Measurements from ENCODE around the gene SYNGR1. TPM values are rescaled to one million over a fixed set of nuclear protein-coding genes. Genes with fewer than 3 reads are reported as not detected.
"Not testable (repeated sequence)": the region's sequence is repeated elsewhere in the genome, so short reads cannot be mapped to it uniquely, and the experiment has no call there.

The SYNGR1 gene
- total RNA-seq, 1 donor from 2014 or later = 26.6 TPM

DNA sequence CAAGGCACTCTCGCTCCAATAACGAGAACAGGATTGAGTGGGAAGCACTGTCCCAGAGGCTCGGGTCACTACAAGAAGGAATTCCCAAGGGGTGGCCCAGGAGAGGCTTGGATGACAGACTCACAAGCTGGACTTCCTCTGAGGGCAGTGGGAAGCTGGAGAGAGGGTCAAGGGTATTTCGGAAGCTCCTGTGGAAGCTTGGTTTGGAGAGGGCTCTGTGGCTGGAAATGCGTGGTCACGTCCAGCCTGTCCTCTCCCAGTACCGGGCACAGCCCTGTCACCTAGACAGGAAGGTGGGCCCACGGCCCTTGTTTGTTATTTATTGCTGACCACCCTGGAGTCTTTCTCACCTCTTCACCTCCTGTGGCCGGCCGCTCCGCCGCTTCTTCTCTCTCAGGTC is 5.3 kb downstream of the SYNGR1 start:
- DNase-seq (ENCODE audit: extremely low spot score, unreplicated experiment) = no peak
- H3K4me3 Mint-ChIP-seq (ENCODE audit: unreplicated experiment) = no peak overlapping the region
- no peaks in the 10 kb centered on the region for H3K9me3 Mint-ChIP-seq (ENCODE audit: unreplicated experiment)
- no peaks in the 10 kb centered on the region for H3K27me3 Mint-ChIP-seq (ENCODE audit: unreplicated experiment)
- peaks cover 3% of the 10 kb centered on the region for H3K36me3 Mint-ChIP-seq (ENCODE audit: unreplicated experiment)
- TF ChIP-seq CTCF (IDR thresholded peaks at IDR 0.05) = no peak
- no peak overlapping the region for H3K27ac Mint-ChIP-seq (ENCODE audit: unreplicated experiment)
- peaks cover 25% of the 10 kb centered on the region for H3K4me1 Mint-ChIP-seq (ENCODE audit: unreplicated experiment)

- peaks cover 26% of the 10 kb centered on the region for H3K4me1 Mint-ChIP-seq (ENCODE audit: unreplicated experiment)
- H3K36me3 Mint-ChIP-seq (ENCODE audit: unreplicated experiment); H3K9me3 Mint-ChIP-seq (ENCODE audit: unreplicated experiment); H3K4me3 Mint-ChIP-seq (ENCODE audit: unreplicated experiment); DNase-seq (ENCODE audit: extremely low spot score, unreplicated experiment); H3K27me3 Mint-ChIP-seq (ENCODE audit: unreplicated experiment); H3K27ac Mint-ChIP-seq (ENCODE audit: unreplicated experiment): not testable (repeated sequence)
Observed at GRCh38 chr22:39355805-39356204, 6.0 kb downstream of the SYNGR1 start.

DNA sequence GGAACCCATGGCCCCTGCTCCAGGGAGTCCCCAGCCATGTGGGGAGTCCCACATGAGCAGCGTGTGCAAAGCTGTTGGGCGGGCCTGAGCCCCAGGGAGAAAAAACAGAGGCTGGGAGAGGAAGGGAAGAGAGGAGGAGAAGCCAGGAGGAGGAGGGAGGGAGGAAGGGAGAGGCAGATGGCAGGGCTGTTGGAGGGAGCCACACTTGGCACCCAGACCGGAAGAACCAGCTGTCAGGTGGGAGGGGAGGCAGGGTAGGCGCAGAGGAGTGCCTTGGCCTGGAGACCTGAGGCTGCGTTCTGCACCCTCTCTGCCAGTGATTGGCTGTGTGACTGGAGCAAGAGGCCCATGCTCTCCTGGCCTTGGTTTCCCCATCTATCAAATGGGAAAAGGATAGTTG is 6.7 kb downstream of the SYNGR1 start:
- Mint-ChIP-seq H3K27me3 (ENCODE audit: unreplicated experiment) (no peaks in the 10 kb centered on the region), H3K27ac (ENCODE audit: unreplicated experiment) (no peak overlapping the region), H3K4me1 (ENCODE audit: unreplicated experiment) (peaks cover 24% of the 10 kb centered on the region), H3K9me3 (ENCODE audit: unreplicated experiment) (no peaks in the 10 kb centered on the region), H3K4me3 (ENCODE audit: unreplicated experiment) (no peak overlapping the region), H3K36me3 (ENCODE audit: unreplicated experiment) (peaks cover 3% of the 10 kb centered on the region)
- no peak for TF ChIP-seq CTCF (IDR thresholded peaks at IDR 0.05)
- DNase-seq (ENCODE audit: extremely low spot score, unreplicated experiment) = no peak

- not testable (repeated sequence) for DNase-seq (ENCODE audit: extremely low spot score, unreplicated experiment); H3K27me3 Mint-ChIP-seq (ENCODE audit: unreplicated experiment); H3K36me3 Mint-ChIP-seq (ENCODE audit: unreplicated experiment); H3K9me3 Mint-ChIP-seq (ENCODE audit: unreplicated experiment); H3K4me3 Mint-ChIP-seq (ENCODE audit: unreplicated experiment); H3K27ac Mint-ChIP-seq (ENCODE audit: unreplicated experiment)
- H3K4me1 Mint-ChIP-seq (ENCODE audit: unreplicated experiment) = peaks cover 17% of the 10 kb centered on the region
Observed at GRCh38 chr22:39357110-39358108, 7.6 kb downstream of the SYNGR1 start.

DNA sequence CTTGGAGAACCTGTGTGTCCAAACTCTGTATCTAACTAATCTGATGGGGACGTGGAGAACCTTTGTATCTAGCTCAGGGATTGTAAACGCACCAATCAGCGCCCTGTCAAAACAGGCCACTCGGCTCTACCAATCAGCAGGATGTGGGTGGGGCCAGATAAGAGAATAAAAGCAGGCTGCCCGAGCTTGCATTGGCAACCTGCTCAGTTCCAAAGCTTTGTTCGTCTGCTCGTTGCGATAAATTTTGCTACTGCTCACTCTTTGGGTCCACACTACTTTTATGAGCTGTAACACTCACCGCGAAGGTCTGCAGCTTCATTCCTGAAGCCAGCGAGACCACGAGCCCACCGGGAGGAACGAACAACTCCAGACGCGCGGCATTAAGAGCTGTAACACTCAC is 8.4 kb downstream of the SYNGR1 start:
- not testable (repeated sequence) for H3K27ac Mint-ChIP-seq (ENCODE audit: unreplicated experiment); H3K9me3 Mint-ChIP-seq (ENCODE audit: unreplicated experiment); DNase-seq (ENCODE audit: extremely low spot score, unreplicated experiment); H3K4me3 Mint-ChIP-seq (ENCODE audit: unreplicated experiment); H3K27me3 Mint-ChIP-seq (ENCODE audit: unreplicated experiment); H3K36me3 Mint-ChIP-seq (ENCODE audit: unreplicated experiment)
- peaks cover 22% of the 10 kb centered on the region for H3K4me1 Mint-ChIP-seq (ENCODE audit: unreplicated experiment)

DNA sequence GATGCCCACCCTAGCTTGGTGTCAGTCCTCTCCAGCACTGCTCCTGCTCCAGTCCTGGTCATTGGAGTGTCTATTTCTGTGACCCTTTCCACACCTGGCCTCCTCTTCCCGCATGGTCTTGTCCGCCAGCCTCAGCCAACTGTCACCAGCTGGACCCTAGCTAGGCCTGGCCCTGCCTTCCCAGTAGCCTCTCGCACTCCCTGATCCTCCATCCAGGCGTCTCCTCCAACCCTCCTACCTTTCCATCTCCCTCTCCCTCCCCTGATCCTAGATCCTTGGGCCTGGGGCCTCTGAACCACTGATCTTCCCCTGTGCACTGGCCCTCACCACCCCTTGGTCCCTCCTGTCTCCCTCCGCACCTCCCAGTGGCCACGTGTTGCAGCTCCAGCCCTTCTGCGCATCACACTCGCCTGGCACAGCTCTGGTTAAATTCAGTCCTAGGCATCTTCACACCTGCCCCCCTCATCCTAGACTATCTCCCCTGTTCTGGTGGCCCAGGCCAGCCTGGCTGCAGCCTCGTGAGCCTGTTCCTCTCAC is 9.9 kb downstream of the SYNGR1 start:
- Mint-ChIP-seq H3K4me1 (ENCODE audit: unreplicated experiment) (peaks cover 36% of the 10 kb centered on the region), H3K4me3 (ENCODE audit: unreplicated experiment) (no peak overlapping the region), H3K36me3 (ENCODE audit: unreplicated experiment) (peaks cover 3% of the 10 kb centered on the region), H3K9me3 (ENCODE audit: unreplicated experiment) (no peaks in the 10 kb centered on the region), H3K27me3 (ENCODE audit: unreplicated experiment) (no peaks in the 10 kb centered on the region), H3K27ac (ENCODE audit: unreplicated experiment) (no peak overlapping the region)
- DNase-seq (ENCODE audit: extremely low spot score, unreplicated experiment) = no peak
- no peak for TF ChIP-seq CTCF (IDR thresholded peaks at IDR 0.05)
